ENCODE data around the gene PHF2.

PHF2 gene

GRCh38 chr9:93552923-93553322 is 23.5 kb upstream of the PHF2 start:
- peaks cover 3% of the 10 kb centered on the region for H3K36me3 ChIP-seq (ENCODE audit: control insufficient read depth, insufficient read depth, low read length)
- no peak overlapping the region for H3K9ac ChIP-seq (ENCODE audit: low read length)
- no peak overlapping the region for H3K4me3 ChIP-seq (ENCODE audit: low read length)
- H3K27me3 ChIP-seq (ENCODE audit: control insufficient read depth, insufficient read depth, low read length): no peaks in the 10 kb centered on the region
- no peaks in the 10 kb centered on the region for H3K9me3 ChIP-seq (ENCODE audit: control insufficient read depth, low read length)
- peaks cover 4% of the 10 kb centered on the region for H3K4me1 ChIP-seq (ENCODE audit: control insufficient read depth, insufficient read depth, low read length)

- no peaks in the 10 kb centered on the region for H3K9me3 ChIP-seq (ENCODE audit: control insufficient read depth, low read length)
- no peaks in the 10 kb centered on the region for H3K27me3 ChIP-seq (ENCODE audit: control insufficient read depth, insufficient read depth, low read length)
- no peak overlapping the region for H3K4me3 ChIP-seq (ENCODE audit: low read length)
- H3K36me3 ChIP-seq (ENCODE audit: control insufficient read depth, insufficient read depth, low read length): peaks cover 10% of the 10 kb centered on the region
- peaks cover 4% of the 10 kb centered on the region for H3K4me1 ChIP-seq (ENCODE audit: control insufficient read depth, insufficient read depth, low read length)
- no peak overlapping the region for H3K9ac ChIP-seq (ENCODE audit: low read length)
These were observed 21.0 kb upstream of the PHF2 start for GRCh38 chr9:93555370-93555769.

GRCh38 chr9:93557366-93558137 is 18.8 kb upstream of the PHF2 start:
- H3K36me3 ChIP-seq (ENCODE audit: control insufficient read depth, insufficient read depth, low read length): peaks cover 10% of the 10 kb centered on the region
- H3K27me3 ChIP-seq (ENCODE audit: control insufficient read depth, insufficient read depth, low read length): no peaks in the 10 kb centered on the region
- H3K9ac ChIP-seq (ENCODE audit: low read length): no peak overlapping the region
- H3K4me3 ChIP-seq (ENCODE audit: low read length): no peak overlapping the region
- H3K4me1 ChIP-seq (ENCODE audit: control insufficient read depth, insufficient read depth, low read length): peaks cover 4% of the 10 kb centered on the region
- no peaks in the 10 kb centered on the region for H3K9me3 ChIP-seq (ENCODE audit: control insufficient read depth, low read length)

- H3K4me1 ChIP-seq (ENCODE audit: control insufficient read depth, insufficient read depth, low read length): peaks cover 4% of the 10 kb centered on the region
- H3K4me3 ChIP-seq (ENCODE audit: low read length): no peak overlapping the region
- H3K27me3 ChIP-seq (ENCODE audit: control insufficient read depth, insufficient read depth, low read length): no peaks in the 10 kb centered on the region
- peaks cover 10% of the 10 kb centered on the region for H3K36me3 ChIP-seq (ENCODE audit: control insufficient read depth, insufficient read depth, low read length)
- H3K9me3 ChIP-seq (ENCODE audit: control insufficient read depth, low read length): no peaks in the 10 kb centered on the region
- H3K9ac ChIP-seq (ENCODE audit: low read length): no peak overlapping the region
These were observed 17.9 kb upstream of the PHF2 start for GRCh38 chr9:93558503-93558902.

- H3K36me3 ChIP-seq (ENCODE audit: control insufficient read depth, insufficient read depth, low read length): peaks cover 6% of the 10 kb centered on the region
- H3K4me1 ChIP-seq (ENCODE audit: control insufficient read depth, insufficient read depth, low read length): no peaks in the 10 kb centered on the region
- H3K9ac ChIP-seq (ENCODE audit: low read length): no peak overlapping the region
- no peaks in the 10 kb centered on the region for H3K9me3 ChIP-seq (ENCODE audit: control insufficient read depth, low read length)
- H3K27me3 ChIP-seq (ENCODE audit: control insufficient read depth, insufficient read depth, low read length): no peaks in the 10 kb centered on the region
- H3K4me3 ChIP-seq (ENCODE audit: low read length): no peak overlapping the region
These were observed 15.4 kb upstream of the PHF2 start for GRCh38 chr9:93560991-93561390.

- Histone ChIP-seq H3K9me3 (ENCODE audit: control insufficient read depth, low read length) (no peaks in the 10 kb centered on the region), H3K9ac (ENCODE audit: low read length) (no peak overlapping the region), H3K4me3 (ENCODE audit: low read length) (no peak overlapping the region), H3K4me1 (ENCODE audit: control insufficient read depth, insufficient read depth, low read length) (peaks cover 5% of the 10 kb centered on the region), H3K36me3 (ENCODE audit: control insufficient read depth, insufficient read depth, low read length) (peaks cover 6% of the 10 kb centered on the region), H3K27me3 (ENCODE audit: control insufficient read depth, insufficient read depth, low read length) (no peaks in the 10 kb centered on the region)
These were observed 14.2 kb upstream of the PHF2 start for GRCh38 chr9:93562157-93562556.

- no peaks in the 10 kb centered on the region for H3K9me3 ChIP-seq (ENCODE audit: control insufficient read depth, low read length)
- H3K9ac ChIP-seq (ENCODE audit: low read length): no peak overlapping the region
- no peaks in the 10 kb centered on the region for H3K27me3 ChIP-seq (ENCODE audit: control insufficient read depth, insufficient read depth, low read length)
- peaks cover 10% of the 10 kb centered on the region for H3K4me1 ChIP-seq (ENCODE audit: control insufficient read depth, insufficient read depth, low read length)
- no peaks in the 10 kb centered on the region for H3K36me3 ChIP-seq (ENCODE audit: control insufficient read depth, insufficient read depth, low read length)
- H3K4me3 ChIP-seq (ENCODE audit: low read length): no peak overlapping the region
These were observed 11.3 kb upstream of the PHF2 start for GRCh38 chr9:93565089-93565488.

GRCh38 chr9:93566408-93567270 is 9.7 kb upstream of the PHF2 start:
- Histone ChIP-seq H3K36me3 (ENCODE audit: control insufficient read depth, insufficient read depth, low read length) (no peaks in the 10 kb centered on the region), H3K27me3 (ENCODE audit: control insufficient read depth, insufficient read depth, low read length) (no peaks in the 10 kb centered on the region), H3K9ac (ENCODE audit: low read length) (peak overlapping the region; percentile 93)

GRCh38 chr9:93567271-93567959 is 9.0 kb upstream of the PHF2 start:
- Histone ChIP-seq H3K27me3 (ENCODE audit: control insufficient read depth, insufficient read depth, low read length) (no peaks in the 10 kb centered on the region), H3K4me3 (ENCODE audit: low read length) (peak overlapping the region; percentile 60), H3K9me3 (ENCODE audit: control insufficient read depth, low read length) (no peaks in the 10 kb centered on the region), H3K36me3 (ENCODE audit: control insufficient read depth, insufficient read depth, low read length) (no peaks in the 10 kb centered on the region), H3K9ac (ENCODE audit: low read length) (peak overlapping the region; percentile 93), H3K4me1 (ENCODE audit: control insufficient read depth, insufficient read depth, low read length) (peaks cover 10% of the 10 kb centered on the region)

More at GRCh38 chr9:93566408-93567270, 9.7 kb upstream of the PHF2 start:
- H3K4me3 ChIP-seq (ENCODE audit: low read length): peak overlapping the region; percentile 60
- no peaks in the 10 kb centered on the region for H3K9me3 ChIP-seq (ENCODE audit: control insufficient read depth, low read length)
- H3K4me1 ChIP-seq (ENCODE audit: control insufficient read depth, insufficient read depth, low read length): peaks cover 10% of the 10 kb centered on the region

- Histone ChIP-seq H3K9ac (ENCODE audit: low read length) (no peak overlapping the region), H3K27me3 (ENCODE audit: control insufficient read depth, insufficient read depth, low read length) (no peaks in the 10 kb centered on the region), H3K9me3 (ENCODE audit: control insufficient read depth, low read length) (no peaks in the 10 kb centered on the region), H3K36me3 (ENCODE audit: control insufficient read depth, insufficient read depth, low read length) (no peaks in the 10 kb centered on the region), H3K4me1 (ENCODE audit: control insufficient read depth, insufficient read depth, low read length) (peaks cover 10% of the 10 kb centered on the region), H3K4me3 (ENCODE audit: low read length) (no peak overlapping the region)
These were observed 8.2 kb upstream of the PHF2 start for GRCh38 chr9:93568169-93568568.

GRCh38 chr9:93569621-93570174 is 6.7 kb upstream of the PHF2 start:
- H3K4me1 ChIP-seq (ENCODE audit: control insufficient read depth, insufficient read depth, low read length): peaks cover 15% of the 10 kb centered on the region
- H3K36me3 ChIP-seq (ENCODE audit: control insufficient read depth, insufficient read depth, low read length): no peaks in the 10 kb centered on the region
- no peaks in the 10 kb centered on the region for H3K27me3 ChIP-seq (ENCODE audit: control insufficient read depth, insufficient read depth, low read length)
- H3K9ac ChIP-seq (ENCODE audit: low read length): no peak overlapping the region
- H3K4me3 ChIP-seq (ENCODE audit: low read length): no peak overlapping the region
- no peaks in the 10 kb centered on the region for H3K9me3 ChIP-seq (ENCODE audit: control insufficient read depth, low read length)
